Endothelial cell (in vitro differentiated cells): ENCODE data around the gene ZDHHC19. TPM values are rescaled to one million over a fixed set of nuclear protein-coding genes. Genes with fewer than 3 reads are reported as not detected.

Source experiments
- DNase-seq: peaks from one replicate; pipeline ENCODE4 v3.0.0; 2021; ENCODE audit warnings: low spot score
- H3K27ac Mint-ChIP-seq: one replicate; pipeline ENCODE4 v1.8.0; 2021; ENCODE audit warnings: mixed read lengths, inconsistent platforms; ENCODE audit not compliant: unreplicated experiment
- H3K27me3 Mint-ChIP-seq: one replicate; pipeline ENCODE4 v1.8.0; 2021; ENCODE audit warnings: mild to moderate bottlenecking, moderate library complexity, mixed read lengths, inconsistent platforms; ENCODE audit not compliant: unreplicated experiment
- H3K36me3 Mint-ChIP-seq: one replicate; pipeline ENCODE4 v1.8.0; 2021; ENCODE audit warnings: mild to moderate bottlenecking, low read depth, mixed read lengths, inconsistent platforms; ENCODE audit not compliant: unreplicated experiment
- H3K4me1 Mint-ChIP-seq: one replicate; pipeline ENCODE4 v1.8.0; 2021; ENCODE audit warnings: mild to moderate bottlenecking, mixed read lengths, inconsistent platforms; ENCODE audit not compliant: unreplicated experiment
- H3K4me3 Mint-ChIP-seq: one replicate; pipeline ENCODE4 v1.8.0; 2021; ENCODE audit warnings: mild to moderate bottlenecking, mixed read lengths, inconsistent platforms; ENCODE audit not compliant: unreplicated experiment
- H3K9me3 Mint-ChIP-seq: one replicate; pipeline ENCODE4 v1.8.0; 2021; ENCODE audit warnings: mixed read lengths, inconsistent platforms; ENCODE audit not compliant: unreplicated experiment
- CTCF ChIP-seq: fragments of 200-600 bp; sonication (generic); IDR thresholded peaks from one replicate; pipeline ENCODE4 v1.5.0; 2021; ENCODE audit warnings: antibody characterized with exemption; ENCODE audit not compliant: unreplicated experiment
- total RNA-seq: library from RNA; stranded (reverse); fragmentation: NEBNext Ultra II Directional; extraction: Animal tissue kit (Norgen Biotek cat#: 25700); gene quantifications from one replicate; pipeline ENCODE4 v1.2.1, GENCODE V29; 2021; ENCODE audit not compliant: unreplicated experiment

The ZDHHC19 gene
- total RNA-seq, 1 donor from 2014 or later: 0.82 TPM

GRCh38 chr3:196198771-196199753 lies 12.1 kb downstream of the ZDHHC19 start:
- Mint-ChIP-seq H3K27me3 (peaks cover 14% of the 10 kb centered on the region), H3K9me3 (no peaks in the 10 kb centered on the region), H3K4me1 (no peaks in the 10 kb centered on the region), H3K36me3 (no peaks in the 10 kb centered on the region), H3K27ac (no peak overlapping the region), H3K4me3 (no peak overlapping the region)
- no peak for TF ChIP-seq CTCF
- no peak for DNase-seq

DNA sequence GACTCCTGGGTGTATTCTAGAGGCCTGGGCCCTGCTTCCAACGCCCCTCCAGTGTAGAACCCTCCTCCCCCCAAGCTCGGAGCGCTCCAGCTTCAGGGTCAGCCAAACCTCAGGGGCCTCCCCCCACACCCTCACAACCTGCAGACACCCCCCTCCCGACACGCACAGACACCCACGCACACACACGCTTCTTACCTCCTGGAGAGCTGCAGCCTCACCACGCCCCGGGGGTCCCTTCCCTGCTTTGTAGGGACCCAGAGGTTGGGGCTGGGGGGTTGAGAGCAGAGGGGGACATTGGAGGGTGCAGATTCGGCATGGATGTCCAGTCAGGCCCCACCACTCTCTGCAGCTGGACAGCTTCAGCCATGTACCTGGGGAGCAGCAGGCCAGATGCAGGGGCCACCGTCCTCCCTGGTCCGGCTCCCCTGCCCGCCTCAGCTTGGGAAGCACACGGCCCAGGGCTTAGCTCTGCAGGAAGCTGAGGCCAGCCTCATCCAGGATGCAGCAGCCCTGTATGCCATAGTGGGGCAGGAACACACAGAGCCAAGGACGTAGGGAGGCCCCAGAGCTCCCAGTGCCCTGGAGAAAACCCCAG lies 13.0 kb downstream of the ZDHHC19 start:
- Mint-ChIP-seq H3K27ac (no peak overlapping the region), H3K27me3 (peaks cover 16% of the 10 kb centered on the region)
- no peak for TF ChIP-seq CTCF

GRCh38 chr3:196197524-196197923 lies 13.7 kb downstream of the ZDHHC19 start:
- Mint-ChIP-seq H3K4me1 (no peaks in the 10 kb centered on the region), H3K36me3 (no peaks in the 10 kb centered on the region), H3K9me3 (no peaks in the 10 kb centered on the region), H3K27me3 (peaks cover 14% of the 10 kb centered on the region), H3K27ac (no peak overlapping the region), H3K4me3 (no peak overlapping the region)
- no peak for DNase-seq
- TF ChIP-seq CTCF: no peak

More for the DNA sequence above, 13.0 kb downstream of the ZDHHC19 start:
- H3K4me3 Mint-ChIP-seq: no peak overlapping the region
- no peaks in the 10 kb centered on the region for H3K9me3 Mint-ChIP-seq
- H3K4me1 Mint-ChIP-seq: no peaks in the 10 kb centered on the region
- no peaks in the 10 kb centered on the region for H3K36me3 Mint-ChIP-seq
- no peak for DNase-seq

- Mint-ChIP-seq H3K27me3 (peaks cover 14% of the 10 kb centered on the region), H3K9me3 (no peaks in the 10 kb centered on the region), H3K36me3 (no peaks in the 10 kb centered on the region), H3K4me1 (no peaks in the 10 kb centered on the region), H3K4me3 (no peak overlapping the region), H3K27ac (no peak overlapping the region)
- DNase-seq: no peak
- TF ChIP-seq CTCF: no peak
These were observed 15.4 kb downstream of the ZDHHC19 start for GRCh38 chr3:196195664-196196265.

DNA sequence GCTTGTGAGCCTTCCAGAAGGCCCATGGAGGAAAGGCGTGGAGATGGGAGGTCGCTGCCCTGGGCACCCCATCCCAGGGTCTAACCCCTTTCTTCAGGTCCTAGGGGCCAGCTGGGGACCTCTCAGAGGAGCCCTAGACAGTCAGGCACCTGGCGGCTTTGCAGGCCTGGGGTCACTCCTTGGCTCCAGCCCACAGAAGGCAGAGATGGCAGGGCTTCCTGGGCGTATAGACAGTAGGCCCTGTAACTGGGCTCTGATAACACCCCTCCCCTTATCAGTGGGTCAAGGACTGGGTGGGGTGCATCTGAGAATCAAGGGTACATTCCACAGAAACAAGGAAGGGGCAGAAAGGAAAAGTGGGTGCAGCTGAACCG lies 16.7 kb downstream of the ZDHHC19 start:
- Mint-ChIP-seq H3K9me3 (no peaks in the 10 kb centered on the region), H3K4me3 (no peak overlapping the region), H3K36me3 (no peaks in the 10 kb centered on the region), H3K27me3 (peaks cover 13% of the 10 kb centered on the region), H3K4me1 (no peaks in the 10 kb centered on the region), H3K27ac (no peak overlapping the region)
- DNase-seq: no peak
- TF ChIP-seq CTCF: no peak
